ENCODE results near the gene MRPS18B. TPM values are rescaled to one million over a fixed set of nuclear protein-coding genes. Genes with fewer than 3 reads are reported as not detected.

The MRPS18B gene
- total RNA-seq, 2 donors from 2014 or later, result 23.6 to 27.3 TPM

- DNase-seq (ENCODE audit: low spot score), result no peak
- Histone ChIP-seq H3K4me1 (ENCODE audit: control insufficient read depth in 1 of 2, low read depth in 2 of 2) (peaks cover 11 to 29% of the 10 kb centered on the region in 2 donors), H3K9me3 (no peaks in the 10 kb centered on the region), H3K36me3 (no peaks in the 10 kb centered on the region), H3K27me3 (replicated peaks; ENCODE audit: insufficient read depth) (no peaks in the 10 kb centered on the region), H3K4me3 (peak overlapping the region; percentile 89), H3K27ac (peak overlapping the region; percentile 84 to 93)
- peak; percentile 4 for ATAC-seq (ENCODE audit: insufficient number of reproducible peaks, low FRiP score, low read depth)
- TF ChIP-seq CTCF (IDR thresholded peaks at IDR 0.05), result no peak
Observed at GRCh38 chr6:30571762-30572082, 45.9 kb upstream of the MRPS18B start.

GRCh38 chr6:30572148-30572547, 45.5 kb upstream of the MRPS18B start:
- Histone ChIP-seq H3K9me3 (no peaks in the 10 kb centered on the region), H3K27me3 (replicated peaks; ENCODE audit: insufficient read depth) (no peaks in the 10 kb centered on the region), H3K27ac (peak overlapping the region in 1 of 2 donors; percentile 84), H3K36me3 (peaks cover 3% of the 10 kb centered on the region), H3K4me3 (peak overlapping the region; percentile 89), H3K4me1 (ENCODE audit: control insufficient read depth in 1 of 2, low read depth in 2 of 2) (peaks cover 11 to 29% of the 10 kb centered on the region in 2 donors)
- TF ChIP-seq CTCF (IDR thresholded peaks at IDR 0.05), result no peak
- DNase-seq (ENCODE audit: low spot score), result no peak
- no peak for ATAC-seq (ENCODE audit: insufficient number of reproducible peaks, low FRiP score, low read depth)

GRCh38 chr6:30573113-30573512, 44.5 kb upstream of the MRPS18B start:
- ATAC-seq (ENCODE audit: insufficient number of reproducible peaks, low FRiP score, low read depth) (no peak), DNase-seq (ENCODE audit: low spot score) (no peak)
- Histone ChIP-seq H3K9me3 (no peaks in the 10 kb centered on the region), H3K27ac (no peak overlapping the region), H3K27me3 (replicated peaks; ENCODE audit: insufficient read depth) (no peaks in the 10 kb centered on the region), H3K4me1 (ENCODE audit: control insufficient read depth in 1 of 2, low read depth in 2 of 2) (peaks cover 11 to 29% of the 10 kb centered on the region in 2 donors), H3K36me3 (peaks cover 13% of the 10 kb centered on the region), H3K4me3 (no peak overlapping the region)
- no peak for TF ChIP-seq CTCF (IDR thresholded peaks at IDR 0.05)

GRCh38 chr6:30578051-30578450, 39.6 kb upstream of the MRPS18B start:
- Histone ChIP-seq H3K36me3 (peaks cover 51% of the 10 kb centered on the region), H3K4me1 (ENCODE audit: control insufficient read depth in 1 of 2, low read depth in 2 of 2) (peaks cover 0 to 7% of the 10 kb centered on the region in 2 donors), H3K27ac (no peak overlapping the region), H3K9me3 (no peaks in the 10 kb centered on the region), H3K27me3 (replicated peaks; ENCODE audit: insufficient read depth) (no peaks in the 10 kb centered on the region), H3K4me3 (no peak overlapping the region)
- TF ChIP-seq CTCF (IDR thresholded peaks at IDR 0.05), result no peak
- ATAC-seq (ENCODE audit: insufficient number of reproducible peaks, low FRiP score, low read depth), result no peak
- DNase-seq (ENCODE audit: low spot score), result no peak

- Histone ChIP-seq H3K36me3 (peaks cover 80% of the 10 kb centered on the region), H3K4me3 (no peak overlapping the region), H3K27ac (no peak overlapping the region), H3K9me3 (no peaks in the 10 kb centered on the region), H3K4me1 (ENCODE audit: control insufficient read depth in 1 of 2, low read depth in 2 of 2) (no peaks in the 10 kb centered on the region), H3K27me3 (replicated peaks; ENCODE audit: insufficient read depth) (no peaks in the 10 kb centered on the region)
- TF ChIP-seq CTCF (IDR thresholded peaks at IDR 0.05), result no peak
- DNase-seq (ENCODE audit: low spot score), result no peak
- ATAC-seq (ENCODE audit: insufficient number of reproducible peaks, low FRiP score, low read depth), result no peak
Observed at GRCh38 chr6:30583921-30584320, 33.7 kb upstream of the MRPS18B start.

Data from thoracic aorta (tissue), 2 donors.